ENCODE results near the gene PTPRE. TPM values are rescaled to one million over a fixed set of nuclear protein-coding genes. Genes with fewer than 3 reads are reported as not detected.

Gene PTPRE
- polyA plus RNA-seq, 1 donor from 2014 or later = 4.1 TPM

DNA sequence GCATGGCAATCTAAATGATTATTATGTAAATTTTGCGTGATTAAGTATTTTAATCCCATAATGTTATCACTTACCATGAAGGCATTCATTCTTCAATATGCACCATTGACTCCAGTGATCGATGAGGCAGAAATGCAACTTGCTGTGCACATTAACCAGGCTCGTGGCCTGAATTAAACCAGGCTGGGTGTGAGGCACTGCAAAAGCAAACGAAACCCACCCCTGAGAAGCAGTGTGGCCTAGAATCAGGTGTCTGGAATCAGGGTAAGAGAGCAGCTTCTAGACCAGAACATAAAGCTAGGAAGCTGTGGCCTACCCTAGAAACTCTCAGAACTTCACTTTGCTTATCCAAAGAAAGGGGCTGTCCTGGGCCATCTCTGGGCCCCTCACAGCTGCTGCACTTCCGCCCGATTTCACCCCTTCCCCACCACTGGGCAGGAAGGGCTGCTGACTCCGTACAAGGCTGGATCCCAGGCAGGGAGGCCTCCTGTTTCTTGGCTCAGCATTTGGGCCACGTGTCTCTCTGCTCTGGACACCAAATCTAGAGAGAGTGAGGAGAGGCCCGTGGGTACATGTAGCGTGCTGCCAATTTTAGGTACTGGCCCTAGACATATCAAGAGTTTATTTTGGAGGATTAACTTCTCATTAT is 4.4 kb downstream of the PTPRE start:
- H3K27ac ChIP-seq (ENCODE audit: low read length) = no peak overlapping the region
- no peaks in the 10 kb centered on the region for H4K20me1 ChIP-seq (ENCODE audit: insufficient read depth)
- no peak for TF ChIP-seq RAD21 (conservative IDR thresholded peaks at IDR 0.05)
- TF ChIP-seq TAF1 (IDR thresholded peaks at IDR 0.05; ENCODE audit: low read depth) = no peak
- TF ChIP-seq MXI1 (conservative IDR thresholded peaks at IDR 0.05; ENCODE audit: poor library complexity, severe bottlenecking) = no peak
- H3K4me2 ChIP-seq (ENCODE audit: low read length) = no peak overlapping the region
- peaks cover 12% of the 10 kb centered on the region for H3K27me3 ChIP-seq (ENCODE audit: insufficient read depth, low read depth, low read length)
- H3K79me2 ChIP-seq (replicated peaks; ENCODE audit: insufficient read depth, low read length) = no peaks in the 10 kb centered on the region
- H3K4me3 ChIP-seq (ENCODE audit: low read length) = no peak overlapping the region
- H3K9me2 ChIP-seq (ENCODE audit: insufficient read depth, low read length) = no peaks in the 10 kb centered on the region
- no peaks in the 10 kb centered on the region for H3K9me3 ChIP-seq (ENCODE audit: low read length)
- H3K36me3 ChIP-seq (ENCODE audit: insufficient read depth, low read length) = no peaks in the 10 kb centered on the region
- no peaks in the 10 kb centered on the region for H3F3A ChIP-seq (ENCODE audit: insufficient read depth, low read length, poor library complexity, severe bottlenecking)
- H3K9ac ChIP-seq (ENCODE audit: low read length) = no peak overlapping the region
- no peak overlapping the region for H2AFZ ChIP-seq (ENCODE audit: low read depth, low read length)

DNA sequence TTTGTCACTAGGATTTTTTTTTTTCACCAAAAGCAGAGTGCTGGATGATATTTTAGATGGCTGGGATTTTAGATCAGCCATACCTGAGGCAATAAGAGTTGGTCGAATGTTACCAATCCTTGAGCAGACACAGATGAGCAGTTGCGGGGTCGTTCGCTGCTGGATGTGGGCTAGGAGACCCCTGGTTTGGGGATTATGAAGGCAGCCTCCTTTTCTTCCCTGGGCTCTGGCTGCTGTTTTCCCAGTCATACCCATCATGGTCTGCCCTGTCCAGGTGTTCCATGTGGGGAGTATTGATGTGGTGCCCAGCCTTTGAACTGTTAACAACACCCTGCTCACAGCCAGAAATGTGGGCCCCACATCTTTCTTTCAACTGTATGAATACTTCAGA is 5.0 kb downstream of the PTPRE start:
- Histone ChIP-seq H4K20me1 (ENCODE audit: insufficient read depth) (no peaks in the 10 kb centered on the region), H2AFZ (ENCODE audit: low read depth, low read length) (no peak overlapping the region), H3K36me3 (ENCODE audit: insufficient read depth, low read length) (no peaks in the 10 kb centered on the region), H3K27me3 (ENCODE audit: insufficient read depth, low read depth, low read length) (peaks cover 8% of the 10 kb centered on the region), H3K9me2 (ENCODE audit: insufficient read depth, low read length) (no peaks in the 10 kb centered on the region), H3K4me3 (ENCODE audit: low read length) (no peak overlapping the region), H3K9ac (ENCODE audit: low read length) (no peak overlapping the region), H3K4me2 (ENCODE audit: low read length) (no peak overlapping the region), H3K79me2 (replicated peaks; ENCODE audit: insufficient read depth, low read length) (no peaks in the 10 kb centered on the region), H3K27ac (ENCODE audit: low read length) (no peak overlapping the region), H3F3A (ENCODE audit: insufficient read depth, low read length, poor library complexity, severe bottlenecking) (no peaks in the 10 kb centered on the region), H3K9me3 (ENCODE audit: low read length) (no peaks in the 10 kb centered on the region)
- TF ChIP-seq RAD21 (conservative IDR thresholded peaks at IDR 0.05) = no peak
- no peak for TF ChIP-seq TAF1 (IDR thresholded peaks at IDR 0.05; ENCODE audit: low read depth)
- TF ChIP-seq POLR2AphosphoS5 (IDR thresholded peaks at IDR 0.05) = no peak
- no peak for TF ChIP-seq EP300 (conservative IDR thresholded peaks at IDR 0.05; ENCODE audit: poor library complexity, severe bottlenecking)
- no peak for TF ChIP-seq EZH2 (IDR thresholded peaks at IDR 0.05; ENCODE audit: borderline replicate concordance, insufficient read depth, low read length, poor library complexity, severe bottlenecking)
- TF ChIP-seq SMC3 (conservative IDR thresholded peaks at IDR 0.05; ENCODE audit: poor library complexity) = no peak
- TF ChIP-seq, protein P1, sequence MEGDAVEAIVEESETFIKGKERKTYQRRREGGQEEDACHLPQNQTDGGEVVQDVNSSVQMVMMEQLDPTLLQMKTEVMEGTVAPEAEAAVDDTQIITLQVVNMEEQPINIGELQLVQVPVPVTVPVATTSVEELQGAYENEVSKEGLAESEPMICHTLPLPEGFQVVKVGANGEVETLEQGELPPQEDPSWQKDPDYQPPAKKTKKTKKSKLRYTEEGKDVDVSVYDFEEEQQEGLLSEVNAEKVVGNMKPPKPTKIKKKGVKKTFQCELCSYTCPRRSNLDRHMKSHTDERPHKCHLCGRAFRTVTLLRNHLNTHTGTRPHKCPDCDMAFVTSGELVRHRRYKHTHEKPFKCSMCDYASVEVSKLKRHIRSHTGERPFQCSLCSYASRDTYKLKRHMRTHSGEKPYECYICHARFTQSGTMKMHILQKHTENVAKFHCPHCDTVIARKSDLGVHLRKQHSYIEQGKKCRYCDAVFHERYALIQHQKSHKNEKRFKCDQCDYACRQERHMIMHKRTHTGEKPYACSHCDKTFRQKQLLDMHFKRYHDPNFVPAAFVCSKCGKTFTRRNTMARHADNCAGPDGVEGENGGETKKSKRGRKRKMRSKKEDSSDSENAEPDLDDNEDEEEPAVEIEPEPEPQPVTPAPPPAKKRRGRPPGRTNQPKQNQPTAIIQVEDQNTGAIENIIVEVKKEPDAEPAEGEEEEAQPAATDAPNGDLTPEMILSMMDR (IDR thresholded peaks at IDR 0.05; ENCODE audit: poor library complexity, severe bottlenecking) = no peak
- TF ChIP-seq, protein P2, sequence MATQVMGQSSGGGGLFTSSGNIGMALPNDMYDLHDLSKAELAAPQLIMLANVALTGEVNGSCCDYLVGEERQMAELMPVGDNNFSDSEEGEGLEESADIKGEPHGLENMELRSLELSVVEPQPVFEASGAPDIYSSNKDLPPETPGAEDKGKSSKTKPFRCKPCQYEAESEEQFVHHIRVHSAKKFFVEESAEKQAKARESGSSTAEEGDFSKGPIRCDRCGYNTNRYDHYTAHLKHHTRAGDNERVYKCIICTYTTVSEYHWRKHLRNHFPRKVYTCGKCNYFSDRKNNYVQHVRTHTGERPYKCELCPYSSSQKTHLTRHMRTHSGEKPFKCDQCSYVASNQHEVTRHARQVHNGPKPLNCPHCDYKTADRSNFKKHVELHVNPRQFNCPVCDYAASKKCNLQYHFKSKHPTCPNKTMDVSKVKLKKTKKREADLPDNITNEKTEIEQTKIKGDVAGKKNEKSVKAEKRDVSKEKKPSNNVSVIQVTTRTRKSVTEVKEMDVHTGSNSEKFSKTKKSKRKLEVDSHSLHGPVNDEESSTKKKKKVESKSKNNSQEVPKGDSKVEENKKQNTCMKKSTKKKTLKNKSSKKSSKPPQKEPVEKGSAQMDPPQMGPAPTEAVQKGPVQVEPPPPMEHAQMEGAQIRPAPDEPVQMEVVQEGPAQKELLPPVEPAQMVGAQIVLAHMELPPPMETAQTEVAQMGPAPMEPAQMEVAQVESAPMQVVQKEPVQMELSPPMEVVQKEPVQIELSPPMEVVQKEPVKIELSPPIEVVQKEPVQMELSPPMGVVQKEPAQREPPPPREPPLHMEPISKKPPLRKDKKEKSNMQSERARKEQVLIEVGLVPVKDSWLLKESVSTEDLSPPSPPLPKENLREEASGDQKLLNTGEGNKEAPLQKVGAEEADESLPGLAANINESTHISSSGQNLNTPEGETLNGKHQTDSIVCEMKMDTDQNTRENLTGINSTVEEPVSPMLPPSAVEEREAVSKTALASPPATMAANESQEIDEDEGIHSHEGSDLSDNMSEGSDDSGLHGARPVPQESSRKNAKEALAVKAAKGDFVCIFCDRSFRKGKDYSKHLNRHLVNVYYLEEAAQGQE (IDR thresholded peaks at IDR 0.05; ENCODE audit: borderline replicate concordance) = no peak
- no peak for TF ChIP-seq MXI1 (conservative IDR thresholded peaks at IDR 0.05; ENCODE audit: poor library complexity, severe bottlenecking)

Data from neural cell (in vitro differentiated cells).